PC-9 (cell line): ENCODE data around the gene MED29. TPM values are rescaled to one million over a fixed set of nuclear protein-coding genes. Genes with fewer than 3 reads are reported as not detected.

Source experiments
- BruUV-seq: library from RNA; stranded (reverse); fragments of 400-500 nt; replicated peaks from 2 replicates; lab custom pipeline; 2021; lab: Mats Ljungman, UMichigan
- CTCF ChIA-PET: fragments of 300-600 bp; sonication (Branson Sonifier 250); formaldehyde crosslinking; loops from one replicate; lab custom pipeline; 2022; ENCODE audit warnings: antibody characterized with exemption; lab: Charles Lee
- POLR2A ChIA-PET: fragments of 300-600 bp; sonication (Branson Sonifier 250); formaldehyde crosslinking; loops from one replicate; lab custom pipeline; 2022; ENCODE audit warnings: antibody characterized with exemption; ENCODE audit not compliant: unreplicated experiment; lab: Charles Lee
- DNase-seq, 2 experiments: peaks; one replicate each; pipeline versions ENCODE4 v3.0.0 to v3.0.0-alpha.2; 2015 to 2022; ENCODE audit warnings: mixed read lengths in 1 of 2
- H2AFZ ChIP-seq: fragments of 200-600 bp; sonication (generic); 2 replicates; pipeline ENCODE4 v1.8.1; 2017; ENCODE audit warnings: antibody characterized with exemption
- H3F3A ChIP-seq: fragments of 200-600 bp; sonication (generic); 2 replicates; pipeline ENCODE4 v1.8.1; 2017; ENCODE audit warnings: antibody characterized with exemption, mild to moderate bottlenecking, low read depth; ENCODE audit not compliant: insufficient read depth
- H3K27ac ChIP-seq: fragments of 200-600 bp; sonication (generic); 2 replicates; pipeline ENCODE4 v1.6.1; 2016; ENCODE audit warnings: mixed run types
- H3K27me3 ChIP-seq: fragments of 200-600 bp; sonication (generic); 2 replicates; pipeline ENCODE4 v1.6.1; 2016; ENCODE audit warnings: low read depth, mixed run types; ENCODE audit not compliant: insufficient read depth
- H3K36me3 ChIP-seq: fragments of 200-600 bp; sonication (generic); 2 replicates; pipeline ENCODE4 v1.6.1; 2016; ENCODE audit warnings: low read depth, mixed run types
- H3K4me1 ChIP-seq: fragments of 200-600 bp; sonication (generic); replicated peaks from 2 replicates; pipeline ENCODE4 v1.6.1; 2016; ENCODE audit warnings: mixed run types; ENCODE audit not compliant: insufficient read depth
- H3K4me2 ChIP-seq: fragments of 200-600 bp; sonication (generic); 2 replicates; pipeline ENCODE4 v1.6.1; 2017; ENCODE audit warnings: mixed run types
- H3K4me3 ChIP-seq: fragments of 200-600 bp; sonication (generic); 2 replicates; pipeline ENCODE4 v1.6.1; 2016; ENCODE audit warnings: mixed run types
- H3K79me2 ChIP-seq: fragments of 200-600 bp; sonication (generic); 2 replicates; pipeline ENCODE4 v1.6.1; 2017; ENCODE audit warnings: low read depth, mixed run types
- H3K9me2 ChIP-seq: fragments of 200-600 bp; sonication (generic); 2 replicates; pipeline ENCODE4 v1.8.1; 2017; ENCODE audit warnings: mild to moderate bottlenecking; ENCODE audit not compliant: insufficient read depth
- H3K9me3 ChIP-seq: fragments of 200-600 bp; sonication (generic); 2 replicates; pipeline ENCODE4 v1.8.1; 2016; ENCODE audit warnings: low read depth; ENCODE audit not compliant: insufficient read depth
- H4K20me1 ChIP-seq: fragments of 200-600 bp; sonication (generic); 2 replicates; pipeline ENCODE4 v1.8.1; 2017; ENCODE audit not compliant: insufficient read depth
- EZH2 ChIP-seq: fragments of 200-600 bp; sonication (generic); IDR thresholded peaks from 2 replicates; pipeline ENCODE4 v1.8.0; 2017; ENCODE audit warnings: antibody characterized with exemption, low read depth
- intact Hi-C: fragments of 100-400 bp; cut with micrococcal nuclease; formaldehyde crosslinking; loops from one replicate; pipeline ENCODE4 v1.10.0; 2022; ENCODE audit not compliant: unreplicated experiment
- total RNA-seq: library from RNA; stranded (reverse); gene quantifications from 2 replicates; pipeline ENCODE4 v1.2.3, GENCODE V29; 2021
- TF ChIP-seq, protein P1 (sequence below): fragments of 200-600 bp; sonication (generic); conservative IDR thresholded peaks from 2 replicates; pipeline ENCODE4 v1.6.1; 2017; ENCODE audit warnings: mixed run types, antibody characterized with exemption, mild to moderate bottlenecking, moderate library complexity

MED29 gene
- total RNA-seq, 1 experiment from 2014 or later, result 30.9 TPM

DNA sequence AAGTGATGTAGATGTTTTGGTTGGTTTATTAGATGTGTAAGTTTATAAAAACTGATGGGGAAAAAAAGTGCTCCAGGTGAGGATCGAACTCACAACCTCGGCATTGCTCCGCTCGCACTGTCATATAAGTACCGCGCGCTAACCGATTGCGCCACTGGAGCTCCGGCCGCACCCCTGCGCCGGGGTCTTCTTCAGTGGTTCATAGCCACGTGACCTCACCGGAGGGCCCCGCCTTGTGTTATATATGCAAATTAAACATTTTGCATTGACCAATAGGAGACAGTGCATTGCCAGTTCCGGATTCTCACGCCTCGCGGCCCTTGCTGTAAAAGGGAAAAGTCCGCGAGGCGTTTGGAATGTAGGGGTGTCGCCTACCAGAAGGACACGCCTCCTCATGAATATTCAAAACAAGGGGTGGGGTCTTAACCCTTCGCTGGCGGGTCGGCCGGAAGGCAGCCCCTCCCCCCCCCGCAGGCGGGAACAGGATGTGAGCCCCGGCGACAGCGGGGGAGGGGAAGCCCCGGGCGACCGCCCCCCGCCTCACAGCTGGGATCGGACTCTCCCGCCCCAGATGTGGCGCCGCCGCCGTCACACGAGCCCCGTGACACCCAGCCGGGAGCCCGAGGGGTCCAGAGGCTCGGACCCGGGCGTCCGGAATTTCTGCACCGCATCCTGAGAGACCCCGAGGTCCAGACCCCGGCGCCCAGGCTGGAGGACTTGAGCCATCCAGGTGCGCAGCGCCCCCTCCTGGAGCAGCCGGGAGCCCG is 21.1 kb downstream of the MED29 start, which contains the start of gene PLEKHG2:
PLEKHG2 (plus strand) TSS at position 570 of the 767 bp plus-strand sequence. CDS start 1,418 bp downstream, outside the sequence.
- H3K36me3 ChIP-seq, result peaks cover 11% of the 10 kb centered on the region; the same call in 1 of the 2 replicates
- H3K9me3 ChIP-seq, result no peaks in the 10 kb centered on the region
- peak within 1 kb of the TSS; percentile 99 for H3K4me2 ChIP-seq
- H3K27ac ChIP-seq, result 0 out of 2 replicates have a peak within 1 kb of the TSS, but pooled peaks have one; percentile 93
- peak within 1 kb of the TSS; percentile 82 for H2AFZ ChIP-seq
- no peaks in the 10 kb centered on the region for H3K27me3 ChIP-seq
- DNase-seq, result peak; percentile 97
- H3K9me2 ChIP-seq, result no peaks in the 10 kb centered on the region
- POLR2A ChIA-PET, result interaction anchor here (0.6 to 1.3 kb wide), 3 partner anchors 10 to 21 kb away, joined by 4 to 9 read pairs (median 7); partner anchors contain the start of genes MED29 and PAF1
- peaks cover 14% of the 10 kb centered on the region for H4K20me1 ChIP-seq
- no peak for TF ChIP-seq EZH2
- TF ChIP-seq, protein P1, sequence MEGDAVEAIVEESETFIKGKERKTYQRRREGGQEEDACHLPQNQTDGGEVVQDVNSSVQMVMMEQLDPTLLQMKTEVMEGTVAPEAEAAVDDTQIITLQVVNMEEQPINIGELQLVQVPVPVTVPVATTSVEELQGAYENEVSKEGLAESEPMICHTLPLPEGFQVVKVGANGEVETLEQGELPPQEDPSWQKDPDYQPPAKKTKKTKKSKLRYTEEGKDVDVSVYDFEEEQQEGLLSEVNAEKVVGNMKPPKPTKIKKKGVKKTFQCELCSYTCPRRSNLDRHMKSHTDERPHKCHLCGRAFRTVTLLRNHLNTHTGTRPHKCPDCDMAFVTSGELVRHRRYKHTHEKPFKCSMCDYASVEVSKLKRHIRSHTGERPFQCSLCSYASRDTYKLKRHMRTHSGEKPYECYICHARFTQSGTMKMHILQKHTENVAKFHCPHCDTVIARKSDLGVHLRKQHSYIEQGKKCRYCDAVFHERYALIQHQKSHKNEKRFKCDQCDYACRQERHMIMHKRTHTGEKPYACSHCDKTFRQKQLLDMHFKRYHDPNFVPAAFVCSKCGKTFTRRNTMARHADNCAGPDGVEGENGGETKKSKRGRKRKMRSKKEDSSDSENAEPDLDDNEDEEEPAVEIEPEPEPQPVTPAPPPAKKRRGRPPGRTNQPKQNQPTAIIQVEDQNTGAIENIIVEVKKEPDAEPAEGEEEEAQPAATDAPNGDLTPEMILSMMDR, result peak; percentile 92
- peak within 1 kb of the TSS; percentile 92 for H3K4me3 ChIP-seq
- H3K4me1 ChIP-seq, result peaks cover 30% of the 10 kb centered on the region
- no TSS peak for BruUV-seq
- CTCF ChIA-PET, result interaction anchor here (0.6 to 1.4 kb wide), 2 partner anchors 14 to 216 kb away, joined by 3 to 8 read pairs; no protein-coding TSS in a partner anchor
- peaks cover 21% of the 10 kb centered on the region for H3K79me2 ChIP-seq
- intact Hi-C loops, result loop anchor here (1.0 to 5.0 kb wide), 11 partner anchors 9 to 450 kb away; partner anchors contain the start of genes EID2B, FBXO27, PAK4 and SAMD4B
- H3F3A ChIP-seq, result peaks cover 42% of the 10 kb centered on the region; the same call in 1 of the 2 replicates

- Histone ChIP-seq H3K27me3 (no peaks in the 10 kb centered on the region), H3K9me2 (no peaks in the 10 kb centered on the region), H3K79me2 (peaks cover 15% of the 10 kb centered on the region), H3K27ac (no peak overlapping the region), H3K4me3 (peak overlapping the region; percentile 92), H3F3A (peaks cover 40% of the 10 kb centered on the region; the same call in 1 of the 2 replicates), H3K9me3 (no peaks in the 10 kb centered on the region), H2AFZ (peak overlapping the region; percentile 82), H3K36me3 (peaks cover 10% of the 10 kb centered on the region; the same call in 1 of the 2 replicates), H4K20me1 (peaks cover 10% of the 10 kb centered on the region), H3K4me2 (peak overlapping the region; percentile 90), H3K4me1 (peaks cover 30% of the 10 kb centered on the region)
- peak in 1 of 2 experiments; percentile 39 for DNase-seq
- TF ChIP-seq, protein P1, result peak; percentile 64; the same call in 1 of the 2 replicates
- no peak for TF ChIP-seq EZH2
- no TSS peak for BruUV-seq
- POLR2A ChIA-PET, result interaction anchor here (0.6 to 0.8 kb wide), 2 partner anchors 11 to 14 kb away, joined by 4 read pairs; no protein-coding TSS in a partner anchor
- intact Hi-C loops, result loop anchor here (1.0 to 5.0 kb wide), 12 partner anchors 10 to 451 kb away; partner anchors contain the start of genes EID2B, FBXO27, MED29 and PAF1
- CTCF ChIA-PET, result no interaction called here
Observed at GRCh38 chr19:39412867-39413271, 21.7 kb downstream of the MED29 start.

- BruUV-seq, result no TSS peak
- TF ChIP-seq, protein P1, result no peak
- TF ChIP-seq EZH2, result no peak
- DNase-seq, result peak; percentile 11 to 37
- Histone ChIP-seq H3K27me3 (no peaks in the 10 kb centered on the region), H3K79me2 (peaks cover 10% of the 10 kb centered on the region), H3K4me3 (peak overlapping the region; percentile 92), H3K27ac (no peak overlapping the region), H4K20me1 (peaks cover 5% of the 10 kb centered on the region), H3K36me3 (0 out of 2 replicates have a peak, but pooled peaks cover 4% of the 10 kb centered on the region), H3K9me3 (no peaks in the 10 kb centered on the region), H3K4me2 (peak overlapping the region; percentile 90), H3K4me1 (peaks cover 28% of the 10 kb centered on the region), H2AFZ (peak overlapping the region; percentile 82), H3F3A (peaks cover 39% of the 10 kb centered on the region; the same call in 1 of the 2 replicates), H3K9me2 (no peaks in the 10 kb centered on the region)
- intact Hi-C loops, result loop anchor here (1.0 to 5.0 kb wide), 4 partner anchors 22 to 451 kb away; partner anchors contain the start of genes FBXO27, MED29 and PAF1
- ChIA-PET POLR2A (interaction anchor here (0.8 to 1.2 kb wide), 2 partner anchors 15 to 23 kb away, joined by 4 to 21 read pairs; partner anchors contain the start of gene RPS16), CTCF (no interaction called here)
Observed at GRCh38 chr19:39413272-39413910, 22.2 kb downstream of the MED29 start.
